Panc1 (cell line): ENCODE data around the gene AK4. TPM values are rescaled to one million over a fixed set of nuclear protein-coding genes. Genes with fewer than 3 reads are reported as not detected.

Experiments used
- ATAC-seq: fragments of 200-7000 bp; cut with Tn5 transposase; 2 replicates; pipeline ENCODE4 v1.9.1; 2020; ENCODE audit warnings: mild to moderate bottlenecking, moderate library complexity
- BruUV-seq: library from RNA; stranded (reverse); fragments of 400-500 nt; replicated peaks from 2 replicates; lab custom pipeline; 2021; lab: Mats Ljungman, UMichigan
- CTCF ChIA-PET: fragments of 300-600 bp; sonication (Branson Sonifier 250); formaldehyde crosslinking; loops from one replicate; lab custom pipeline; 2022; ENCODE audit warnings: antibody characterized with exemption; lab: Charles Lee
- POLR2A ChIA-PET: fragments of 300-600 bp; sonication (Branson Sonifier 250); formaldehyde crosslinking; loops from one replicate; lab custom pipeline; 2022; ENCODE audit warnings: antibody characterized with exemption; lab: Charles Lee
- DNase-seq: peaks from one replicate; pipeline ENCODE4 v3.0.0-alpha.2; 2010; ENCODE audit warnings: low read depth, low spot score
- H3K27ac ChIP-seq: 2 replicates; pipeline ENCODE4 v1.5.1; 2011; ENCODE audit warnings: mild to moderate bottlenecking, low read length, inconsistent platforms
- H3K27me3 ChIP-seq: fragments of 200-500 bp; sonication (Bioruptor generic); 2 replicates; pipeline ENCODE4 v1.6.0; 2014; ENCODE audit warnings: low read length, inconsistent platforms; ENCODE audit not compliant: control insufficient read depth, insufficient read depth
- H3K36me3 ChIP-seq: fragments of 200-500 bp; sonication (Bioruptor generic); 2 replicates; pipeline ENCODE4 v1.5.1; 2014; ENCODE audit warnings: inconsistent platforms, mild to moderate bottlenecking, low read length, moderate library complexity; ENCODE audit not compliant: control insufficient read depth, insufficient read depth
- H3K4me1 ChIP-seq: 2 replicates; pipeline ENCODE4 v1.5.1; 2011; ENCODE audit warnings: inconsistent platforms, mild to moderate bottlenecking, low read length, moderate library complexity; ENCODE audit not compliant: control insufficient read depth, insufficient read depth
- H3K4me3 ChIP-seq, 2 experiments: 2 replicates each; pipeline ENCODE4 v1.5.1; 2011 to 2012; ENCODE audit warnings: low read depth in 2 of 2, low read length in 2 of 2, mild to moderate bottlenecking in 2 of 2, inconsistent platforms in 1 of 2, moderate library complexity in 1 of 2
- H3K9me3 ChIP-seq: fragments of 200-500 bp; sonication (Bioruptor generic); 2 replicates; pipeline ENCODE4 v1.5.1; 2014; ENCODE audit warnings: low read depth, mild to moderate bottlenecking, inconsistent platforms, low read length, moderate library complexity; ENCODE audit not compliant: control insufficient read depth, insufficient read depth
- CTCF ChIP-seq: fragments of 450-650 bp; IDR thresholded peaks from 2 replicates; pipeline ENCODE4 v1.5.1; 2017; ENCODE audit warnings: mild to moderate bottlenecking
- POLR2AphosphoS5 ChIP-seq: IDR thresholded peaks from 2 replicates; pipeline ENCODE4 v1.6.1; 2012; ENCODE audit warnings: mild to moderate bottlenecking, low read depth, low read length, moderate library complexity
- REST ChIP-seq, 2 experiments: IDR thresholded peaks; 2 replicates each; pipeline ENCODE4 v1.6.1; 2011 to 2012; ENCODE audit warnings: low read depth in 2 of 2, control low read depth in 1 of 2, low read length in 1 of 2, mild to moderate bottlenecking in 1 of 2, moderate library complexity in 1 of 2; ENCODE audit not compliant: insufficient read depth in 1 of 2
- SIN3A ChIP-seq: IDR thresholded peaks from 2 replicates; pipeline ENCODE4 v1.6.1; 2012; ENCODE audit warnings: low read depth, mild to moderate bottlenecking, low read length, moderate library complexity, borderline replicate concordance; ENCODE audit not compliant: insufficient read depth
- TCF7L2 ChIP-seq: IDR thresholded peaks from 2 replicates; pipeline ENCODE4 v1.6.1; 2011; ENCODE audit warnings: mild to moderate bottlenecking, low read depth, low read length, inconsistent platforms
- in situ Hi-C: cut with HindIII; loops from 2 replicates; pipeline ENCODE4 v1.10.0; 2016; ENCODE audit warnings: low sequenced_read_pairs, low pct_unique_long_range_greater_than_20kb
- intact Hi-C: fragments of 100-400 bp; cut with micrococcal nuclease; formaldehyde crosslinking; loops from one replicate; pipeline ENCODE4 v1.10.0; 2022; ENCODE audit not compliant: unreplicated experiment
- total RNA-seq: library from RNA; stranded (reverse); gene quantifications from one replicate; pipeline ENCODE4 v1.2.1, GENCODE V29; 2021; ENCODE audit not compliant: unreplicated experiment

The AK4 gene
- total RNA-seq, 1 experiment from 2014 or later: 26.8 TPM

GRCh38 chr1:65260851-65261473 lies 113.0 kb downstream of the AK4 start:
- no TSS peak for BruUV-seq
- Histone ChIP-seq H3K4me3 (no peak overlapping the region), H3K4me1 (peaks cover 4% of the 10 kb centered on the region; the same call in 1 of the 2 replicates), H3K36me3 (no peaks in the 10 kb centered on the region), H3K27me3 (no peaks in the 10 kb centered on the region; the same call in 1 of the 2 replicates), H3K9me3 (no peaks in the 10 kb centered on the region), H3K27ac (no peak overlapping the region)
- in situ Hi-C loops: no loop called here
- no peak for DNase-seq
- ATAC-seq: peak; percentile 68; the same call in 1 of the 2 replicates
- TF ChIP-seq SIN3A (no peak), CTCF (no peak), TCF7L2 (no peak), POLR2AphosphoS5 (no peak), REST (IDR thresholded peaks at IDR 0.05; ENCODE audit: insufficient read depth in 1 of 2, low read depth in 2 of 2, low read length in 1 of 2) (no peak)
- intact Hi-C loops: no loop called here
- ChIA-PET CTCF (interaction anchor here (0.7 kb wide), 1 partner anchor 22 kb away, joined by 3 read pairs; no protein-coding TSS in a partner anchor), POLR2A (no interaction called here)

- ATAC-seq (no peak), DNase-seq (no peak)
- no TSS peak for BruUV-seq
- POLR2A ChIA-PET: no interaction called here
- no peak for TF ChIP-seq REST (IDR thresholded peaks at IDR 0.05; ENCODE audit: insufficient read depth in 1 of 2, low read depth in 2 of 2, low read length in 1 of 2)
- Histone ChIP-seq H3K36me3 (no peaks in the 10 kb centered on the region), H3K4me1 (peaks cover 4% of the 10 kb centered on the region; the same call in 1 of the 2 replicates), H3K9me3 (no peaks in the 10 kb centered on the region), H3K27ac (no peak overlapping the region), H3K27me3 (no peaks in the 10 kb centered on the region; the same call in 1 of the 2 replicates), H3K4me3 (no peak overlapping the region)
- in situ Hi-C loops: no loop called here
- CTCF ChIA-PET: no interaction called here
- intact Hi-C loops: no loop called here
Measured at GRCh38 chr1:65263286-65263685, 115.3 kb downstream of the AK4 start.
